Stimulated activated CD4-positive, alpha-beta T cell treated with anti-CD3 and anti-CD28 coated beads, Interleukin-15, amount 100 ng/mL, for 1 hour (primary cell): ENCODE measurements around the gene TNFRSF1A.

Source experiments
- DNase-seq, 2 donors: peaks; one replicate each; pipeline ENCODE4 v3.0.0-alpha.2; 2020; ENCODE audit warnings: low read depth in 1 of 2, low spot score in 1 of 2

The TNFRSF1A gene

DNA sequence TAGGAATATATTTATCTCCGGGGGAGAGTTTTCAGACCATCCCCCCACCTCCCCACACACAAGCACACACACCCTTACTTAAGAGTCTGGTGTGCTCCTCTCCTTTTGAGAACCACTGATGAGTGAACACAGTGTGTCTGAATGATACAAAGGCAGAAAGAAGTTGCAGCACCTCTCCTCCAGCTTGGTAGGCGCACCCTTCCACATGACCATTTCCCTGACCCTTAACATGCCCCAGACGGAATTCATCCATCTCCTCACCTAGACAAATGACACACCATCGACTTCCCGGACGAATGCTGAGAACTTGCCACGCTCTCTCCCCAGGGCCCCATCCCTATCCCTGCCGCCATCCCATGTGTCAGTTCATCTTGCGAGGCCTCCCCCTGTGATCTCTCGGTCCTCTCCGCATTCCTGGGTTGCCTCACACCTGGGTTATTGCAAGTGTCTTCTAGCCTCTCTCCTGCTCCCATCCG lies 3.9 kb downstream of the TNFRSF1A start:
- no peak for DNase-seq

DNA sequence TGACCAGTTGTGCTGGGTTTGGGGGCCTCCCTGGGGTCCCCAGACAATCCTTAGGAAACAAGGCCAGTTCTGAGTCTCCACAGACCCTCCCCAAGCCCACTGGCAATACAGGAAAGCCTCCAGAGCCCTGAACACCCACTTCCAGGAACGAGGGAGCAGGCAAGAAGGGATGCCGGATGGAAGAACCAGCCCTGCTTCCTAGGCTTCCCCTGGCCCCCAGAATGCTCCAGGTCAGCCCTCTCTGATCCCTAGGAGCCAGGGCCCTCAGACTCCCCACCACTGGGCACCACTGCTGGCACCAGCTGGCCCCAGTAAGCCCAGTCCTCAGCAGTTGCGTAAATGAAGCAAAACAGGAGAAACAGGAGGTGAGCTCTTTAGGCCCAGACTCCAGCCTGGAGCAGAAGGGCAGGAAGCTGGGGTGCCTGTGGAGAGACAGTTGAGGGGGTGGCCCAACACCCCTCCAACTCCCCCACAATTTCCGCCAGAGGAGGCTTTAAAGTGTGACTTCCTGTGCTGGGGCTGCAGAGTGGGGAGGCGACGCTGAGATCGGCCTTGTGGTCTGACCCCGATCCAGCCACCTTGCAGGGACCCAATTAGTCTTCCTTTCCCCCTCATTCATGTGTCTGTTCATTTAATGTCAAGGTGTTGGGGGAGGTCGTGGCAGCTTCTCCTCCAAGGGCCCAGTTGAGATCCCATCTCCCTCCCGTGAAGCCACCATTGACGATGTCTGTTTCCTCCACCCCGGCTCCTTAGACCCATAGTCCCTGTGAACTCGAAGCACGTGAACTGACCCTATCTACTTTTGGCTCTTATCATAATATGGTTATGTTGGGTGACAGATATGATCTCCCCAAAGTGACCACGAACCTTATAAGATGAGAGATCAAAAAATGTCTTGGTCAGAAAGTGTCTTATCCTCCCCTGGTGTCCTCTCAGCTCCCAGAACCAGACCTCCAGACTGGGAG lies 4.7 kb downstream of the TNFRSF1A start:
- peak in 1 of 2 donors; percentile 28 for DNase-seq

DNA sequence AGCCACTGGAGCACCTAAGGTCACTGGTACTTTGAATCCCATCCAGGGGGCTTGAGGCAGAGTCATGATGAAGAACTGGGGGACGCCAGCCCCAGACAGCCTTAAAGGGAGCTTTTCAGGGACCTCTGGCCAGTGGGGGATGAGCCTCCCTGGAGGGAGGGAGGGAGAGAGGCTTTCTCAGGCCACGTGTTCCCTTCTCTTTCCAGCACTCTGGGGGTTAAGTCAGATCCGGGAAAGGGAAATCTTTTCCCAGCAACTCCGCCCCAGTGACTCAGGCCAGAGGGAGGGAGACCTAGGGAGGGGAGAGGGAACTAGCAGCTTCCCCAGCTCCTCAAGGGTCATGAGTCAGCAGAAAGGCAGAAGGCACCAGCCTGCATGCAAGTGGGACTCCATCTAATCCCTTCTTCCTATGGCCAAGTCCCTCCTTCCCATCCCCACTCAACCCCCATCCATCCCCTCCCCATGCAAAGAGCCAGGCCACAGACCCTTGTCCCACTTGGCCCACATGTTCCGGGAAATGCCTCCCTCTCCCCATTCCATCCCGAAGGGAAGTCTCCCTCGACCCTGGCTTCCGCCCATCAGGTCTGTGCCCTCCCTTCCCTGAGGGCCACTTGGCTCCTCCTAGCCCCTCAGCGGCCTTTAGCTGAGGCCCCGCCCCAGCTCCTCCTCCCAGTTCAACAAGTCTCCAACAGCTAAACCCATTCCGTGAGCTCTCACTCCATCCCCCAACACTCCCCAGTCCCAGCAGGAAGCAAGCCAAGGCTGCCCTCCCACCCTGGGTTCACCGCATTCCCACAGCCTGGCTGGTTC lies 5.6 kb downstream of the TNFRSF1A start:
- DNase-seq: peak; percentile 19 to 42

DNA sequence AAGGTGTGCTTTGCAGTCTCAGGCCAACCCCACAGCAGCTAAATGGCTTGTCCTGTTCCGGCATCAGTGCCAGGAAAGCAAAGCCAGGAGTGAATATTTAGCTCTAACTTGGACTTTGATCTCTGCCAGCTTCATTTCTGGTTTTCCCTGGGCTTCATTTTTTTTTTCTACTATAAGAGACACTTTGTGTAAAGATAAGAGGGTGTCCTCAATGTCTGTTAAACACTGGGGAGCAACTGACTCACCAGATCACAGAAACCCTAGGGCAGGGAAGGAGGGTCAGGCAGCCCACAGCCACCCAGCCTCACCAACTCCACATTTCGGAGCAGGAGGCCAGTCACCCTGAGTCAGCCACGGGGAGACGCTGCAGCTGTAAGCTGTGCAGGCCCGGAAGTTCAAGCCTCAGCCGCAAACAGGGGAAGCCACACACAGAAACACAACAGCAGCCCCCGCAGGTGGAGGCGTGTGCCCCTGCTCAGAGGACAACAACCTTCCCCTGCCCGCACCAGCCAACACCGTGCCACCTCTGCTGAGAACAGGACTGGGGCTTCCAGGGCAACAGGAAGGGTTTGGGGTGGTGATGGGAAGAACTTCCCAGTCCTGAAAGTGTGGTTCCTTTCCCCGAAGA lies 6.3 kb downstream of the TNFRSF1A start:
- DNase-seq: peak; percentile 64 to 74

DNA sequence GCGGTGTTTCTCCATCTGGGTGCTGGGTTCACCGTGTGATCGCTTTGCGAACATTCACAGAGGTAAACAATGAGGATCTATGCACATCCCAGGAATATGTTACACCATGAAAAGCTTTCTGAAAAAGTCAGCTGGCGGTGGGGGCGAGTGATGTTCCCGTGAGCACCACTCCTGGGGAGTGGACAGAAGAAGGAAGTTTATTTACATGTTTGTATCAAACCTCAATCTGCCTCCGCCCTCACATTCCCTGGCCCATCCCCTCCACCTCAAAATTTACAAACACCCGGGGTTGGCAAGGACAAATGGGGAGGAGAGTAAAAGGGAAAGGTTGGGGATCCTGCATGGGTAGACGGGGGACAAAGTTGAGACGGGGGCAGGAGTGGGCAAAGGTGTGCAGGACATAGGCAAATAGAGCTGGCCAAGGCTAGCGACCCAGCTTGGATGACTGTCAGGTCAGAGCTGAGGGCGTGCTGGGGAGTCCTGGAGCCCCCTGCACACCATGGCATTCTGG lies 6.9 kb downstream of the TNFRSF1A start:
- DNase-seq: no peak

DNA sequence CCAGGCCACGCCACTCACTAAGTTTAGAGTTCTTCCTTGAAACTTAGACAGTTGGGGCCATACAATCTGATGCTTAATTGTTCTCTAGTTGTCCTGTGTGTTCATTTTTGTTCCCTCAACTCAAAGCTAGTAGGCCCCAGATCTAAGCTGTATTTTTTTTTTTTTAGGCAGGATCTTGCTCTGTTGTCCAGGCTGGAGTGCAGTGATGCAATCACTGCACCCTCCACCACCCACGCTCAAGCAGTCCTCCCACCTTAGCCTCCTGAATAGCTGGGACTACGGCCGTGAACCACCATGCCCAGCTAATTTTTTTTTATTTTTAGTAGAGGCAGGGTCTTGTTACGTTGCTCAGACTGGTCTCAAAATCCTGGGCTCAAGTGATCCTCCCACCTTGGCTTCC lies 7.5 kb downstream of the TNFRSF1A start:
- no peak for DNase-seq

DNA sequence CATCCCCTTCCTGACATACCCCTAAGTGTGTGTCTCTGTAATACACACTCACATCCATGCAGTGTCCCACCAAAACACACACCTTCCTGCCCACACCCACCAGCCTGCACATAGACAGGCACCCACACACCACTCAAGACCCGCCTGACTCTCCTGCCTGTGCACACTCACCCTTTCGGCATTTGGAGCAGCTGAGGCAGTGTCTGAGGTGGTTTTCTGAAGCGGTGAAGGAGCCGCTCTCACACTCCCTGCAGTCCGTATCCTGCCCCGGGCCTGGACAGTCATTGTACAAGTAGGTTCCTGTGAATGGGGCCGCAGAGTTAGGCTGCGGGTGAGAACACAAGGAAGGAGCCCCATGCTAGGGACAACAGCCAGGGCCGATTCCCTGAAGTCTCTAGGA lies 8.3 kb downstream of the TNFRSF1A start:
- DNase-seq: no peak

DNA sequence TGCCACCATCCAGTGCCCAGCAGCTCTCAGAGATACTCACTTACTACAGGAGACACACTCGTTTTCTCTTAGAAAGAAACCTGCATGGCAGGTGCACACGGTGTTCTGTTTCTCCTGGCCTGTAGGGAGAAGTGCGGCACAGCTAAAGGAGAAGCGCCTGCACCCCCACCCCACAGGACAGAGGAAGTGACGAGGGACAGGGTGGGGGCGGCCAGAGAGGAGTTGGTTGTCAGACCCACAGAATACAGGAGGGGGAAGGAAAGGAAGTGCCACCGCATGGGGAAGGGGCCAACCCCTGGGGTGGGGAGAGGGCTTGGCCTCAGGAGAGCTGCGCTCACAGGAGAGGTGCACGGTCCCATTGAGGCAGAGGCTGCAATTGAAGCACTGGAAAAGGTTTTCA lies 8.8 kb downstream of the TNFRSF1A start:
- no peak for DNase-seq

DNA sequence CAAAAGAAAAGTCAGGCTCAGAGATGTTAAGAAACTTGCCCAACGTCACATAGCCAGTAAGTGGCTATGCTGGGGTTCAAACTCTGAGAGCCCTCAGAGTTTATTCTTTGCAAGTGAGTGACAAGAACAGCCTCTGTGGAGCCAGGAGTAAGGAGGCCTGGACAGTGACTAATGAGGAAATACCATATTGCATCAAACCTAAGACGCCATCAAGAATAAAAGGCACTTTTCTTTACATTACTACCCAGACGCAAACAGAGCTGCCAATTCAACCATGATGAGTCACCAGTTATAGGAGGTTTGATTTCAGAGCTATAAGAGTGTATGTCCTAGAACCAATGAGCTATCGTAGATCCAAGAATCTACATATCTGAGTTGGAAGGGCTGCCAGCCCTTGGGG lies 9.4 kb downstream of the TNFRSF1A start:
- no peak for DNase-seq

DNA sequence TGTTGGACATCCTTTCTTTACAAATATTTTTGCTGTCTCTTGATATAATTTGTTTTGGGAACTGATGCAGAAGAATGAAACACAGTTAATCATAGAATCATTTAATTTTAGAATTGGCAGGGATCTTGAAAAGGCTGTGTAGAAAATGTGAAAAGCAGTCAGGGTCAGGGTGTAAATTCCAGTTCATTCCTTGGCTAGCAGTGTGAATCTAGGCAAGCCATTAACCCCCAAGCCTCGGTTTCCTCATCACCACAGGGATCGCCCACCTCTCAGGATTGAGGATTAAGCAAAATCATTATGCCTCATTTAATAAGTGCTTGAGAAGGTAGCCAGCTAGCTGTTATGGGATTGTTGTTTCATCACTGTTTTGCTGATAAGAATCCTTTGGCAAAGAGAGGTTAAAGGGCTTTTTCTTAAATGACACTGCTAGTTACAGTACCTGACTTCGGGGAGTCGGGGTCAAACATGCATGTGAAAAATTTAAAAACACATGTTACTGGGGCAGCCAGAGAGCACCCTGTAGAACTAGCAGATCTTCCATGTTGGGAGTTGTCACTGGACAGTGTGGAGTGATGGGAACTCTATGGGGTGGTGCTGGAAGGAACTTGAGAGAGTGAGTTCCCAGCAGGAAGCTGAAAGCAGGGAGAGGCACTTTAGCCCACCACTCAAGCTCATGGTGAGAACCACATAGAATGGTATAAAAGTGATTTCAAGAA lies 10.7 kb downstream of the TNFRSF1A start:
- no peak for DNase-seq

DNA sequence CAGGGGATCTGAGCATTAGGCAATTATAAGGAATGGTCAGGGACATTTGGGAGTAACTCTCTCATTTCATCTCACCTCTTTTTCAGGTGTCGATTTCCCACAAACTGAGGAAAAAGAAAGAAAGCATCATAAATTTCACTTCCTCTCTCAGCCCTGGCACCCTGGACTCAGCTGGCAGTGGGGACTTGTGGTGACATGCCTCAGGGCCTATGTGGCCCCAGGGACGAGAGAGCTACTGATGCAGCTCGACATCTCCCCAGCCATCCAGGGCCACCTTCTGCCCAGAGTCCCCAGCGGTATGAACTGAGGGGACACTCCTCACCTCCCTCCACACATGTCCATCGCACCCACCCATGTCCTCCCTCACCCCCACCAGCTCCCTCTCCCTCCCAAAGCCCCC lies 11.7 kb downstream of the TNFRSF1A start:
- DNase-seq: no peak

DNA sequence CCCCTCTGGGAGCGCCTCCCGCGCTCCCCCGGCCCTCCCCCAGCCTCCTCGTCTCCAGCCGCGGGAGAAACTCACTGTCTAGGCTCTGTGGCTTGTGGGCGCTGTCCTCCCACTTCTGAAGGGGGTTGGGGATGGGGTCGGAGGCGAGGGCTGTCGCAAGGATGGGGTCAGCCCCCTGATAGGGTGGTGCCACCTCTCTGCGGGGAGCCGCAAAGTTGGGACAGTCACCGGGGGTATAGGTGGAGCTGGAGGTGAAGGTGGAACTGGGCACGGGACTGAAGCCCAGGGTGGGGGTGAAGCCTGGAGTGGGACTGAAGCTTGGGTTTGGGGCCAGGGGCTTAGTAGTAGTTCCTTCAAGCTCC lies 12.2 kb downstream of the TNFRSF1A start:
- no peak for DNase-seq

DNA sequence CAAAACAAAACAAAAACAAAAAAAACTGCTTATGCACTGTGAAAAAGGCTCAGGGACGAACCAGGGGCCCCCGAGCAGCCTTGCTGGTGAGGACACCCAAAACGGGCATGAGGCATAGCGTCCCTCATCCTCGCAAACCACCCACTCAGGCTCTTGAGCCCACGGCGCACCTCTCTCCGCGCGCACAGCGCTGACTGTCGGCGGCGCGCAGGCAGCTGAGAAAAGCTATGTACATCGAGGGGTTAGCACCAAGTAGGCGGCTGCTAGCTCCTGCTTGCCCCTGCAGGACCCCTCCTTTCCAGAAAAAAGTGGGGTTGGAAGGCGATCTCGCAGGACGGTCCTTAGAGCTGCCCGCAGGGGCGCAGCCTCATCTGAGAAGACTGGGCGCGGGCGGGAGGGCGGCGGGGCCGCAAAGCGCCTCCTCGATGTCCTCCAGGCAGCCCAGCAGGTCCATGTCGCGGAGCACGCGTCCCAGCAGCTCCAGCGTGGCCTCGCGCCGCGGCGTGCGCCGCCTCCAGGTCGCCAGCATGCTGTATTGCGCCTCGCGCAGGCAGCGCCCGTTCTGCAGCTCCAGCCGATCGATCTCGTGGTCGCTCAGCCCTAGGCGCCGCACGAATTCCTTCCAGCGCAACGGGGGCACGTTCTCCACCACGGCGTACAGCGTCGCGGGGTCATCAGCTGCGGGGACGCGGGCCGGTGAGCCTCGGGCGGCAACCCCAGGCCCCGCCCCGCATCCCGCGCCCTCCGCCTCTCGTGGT lies 12.8 kb downstream of the TNFRSF1A start:
- no peak for DNase-seq

DNA sequence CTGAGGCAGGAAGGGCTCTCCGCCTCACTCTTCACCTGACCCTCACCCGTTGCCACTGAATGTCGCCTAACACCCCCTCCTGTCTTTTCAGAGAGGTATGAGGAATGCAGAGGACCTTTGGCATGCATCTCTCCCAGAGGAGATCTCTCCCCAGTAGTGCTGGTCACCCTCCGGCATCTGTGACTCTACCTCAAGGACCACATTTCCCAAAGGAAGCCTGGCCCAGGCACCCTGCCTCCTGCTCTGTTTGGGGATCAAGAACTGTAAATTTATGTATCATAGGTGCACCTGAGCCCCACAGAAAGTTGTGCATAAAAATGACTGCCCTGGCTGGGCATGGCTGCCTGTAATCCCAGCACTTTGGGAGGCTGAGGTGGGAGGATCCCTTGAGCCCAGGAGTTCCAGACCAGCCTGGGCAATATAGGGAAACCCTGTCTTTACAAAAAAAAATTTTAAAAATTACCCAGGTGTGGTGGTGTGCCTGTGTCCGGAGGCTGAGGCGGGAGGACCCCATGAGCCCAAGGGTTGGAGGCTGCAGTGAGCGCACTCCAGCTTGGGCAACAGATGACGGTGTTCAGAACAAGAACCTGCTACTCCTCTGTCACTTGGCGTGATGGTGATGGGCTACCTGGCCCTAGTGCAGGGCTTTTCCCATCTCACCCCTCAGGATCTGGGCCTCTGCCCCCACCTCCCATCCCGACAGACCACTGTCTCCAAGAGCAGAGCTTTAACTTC lies 13.7 kb downstream of the TNFRSF1A start:
- no peak for DNase-seq

DNA sequence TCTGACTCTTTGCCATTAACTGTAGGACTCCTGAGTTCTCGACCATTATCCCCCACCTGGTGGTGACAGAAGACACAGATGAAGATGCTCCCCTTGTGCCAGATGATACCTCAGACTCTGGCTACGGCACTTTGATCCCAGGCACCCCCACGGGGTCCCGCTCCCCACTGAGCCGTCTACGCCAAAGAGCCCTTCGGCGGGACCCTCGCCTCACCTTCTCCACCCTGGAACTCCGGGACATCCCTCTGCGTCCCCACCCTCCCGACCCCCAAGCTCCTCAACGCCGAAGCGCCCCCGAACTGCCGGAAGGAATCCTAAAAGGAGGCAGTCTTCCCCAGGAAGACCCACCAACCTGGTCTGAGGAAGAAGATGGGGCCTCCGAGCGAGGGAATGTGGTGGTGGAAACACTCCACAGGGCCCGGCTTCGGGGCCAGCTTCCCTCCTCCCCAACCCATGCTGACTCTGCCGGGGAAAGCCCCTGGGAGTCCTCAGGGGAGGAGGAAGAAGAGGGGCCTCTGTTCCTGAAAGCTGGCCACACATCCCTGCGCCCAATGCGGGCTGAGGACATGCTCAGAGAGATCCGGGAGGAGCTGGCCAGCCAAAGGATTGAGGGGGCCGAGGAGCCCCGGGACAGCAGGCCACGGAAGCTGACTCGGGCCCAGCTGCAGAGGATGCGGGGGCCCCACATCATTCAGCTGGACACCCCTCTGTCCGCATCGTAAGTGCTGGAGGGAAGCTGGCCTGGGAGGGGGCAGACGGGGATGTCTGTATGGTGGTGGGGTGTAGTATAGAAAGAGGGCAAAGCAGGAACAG lies 14.4 kb downstream of the TNFRSF1A start:
- no peak for DNase-seq

DNA sequence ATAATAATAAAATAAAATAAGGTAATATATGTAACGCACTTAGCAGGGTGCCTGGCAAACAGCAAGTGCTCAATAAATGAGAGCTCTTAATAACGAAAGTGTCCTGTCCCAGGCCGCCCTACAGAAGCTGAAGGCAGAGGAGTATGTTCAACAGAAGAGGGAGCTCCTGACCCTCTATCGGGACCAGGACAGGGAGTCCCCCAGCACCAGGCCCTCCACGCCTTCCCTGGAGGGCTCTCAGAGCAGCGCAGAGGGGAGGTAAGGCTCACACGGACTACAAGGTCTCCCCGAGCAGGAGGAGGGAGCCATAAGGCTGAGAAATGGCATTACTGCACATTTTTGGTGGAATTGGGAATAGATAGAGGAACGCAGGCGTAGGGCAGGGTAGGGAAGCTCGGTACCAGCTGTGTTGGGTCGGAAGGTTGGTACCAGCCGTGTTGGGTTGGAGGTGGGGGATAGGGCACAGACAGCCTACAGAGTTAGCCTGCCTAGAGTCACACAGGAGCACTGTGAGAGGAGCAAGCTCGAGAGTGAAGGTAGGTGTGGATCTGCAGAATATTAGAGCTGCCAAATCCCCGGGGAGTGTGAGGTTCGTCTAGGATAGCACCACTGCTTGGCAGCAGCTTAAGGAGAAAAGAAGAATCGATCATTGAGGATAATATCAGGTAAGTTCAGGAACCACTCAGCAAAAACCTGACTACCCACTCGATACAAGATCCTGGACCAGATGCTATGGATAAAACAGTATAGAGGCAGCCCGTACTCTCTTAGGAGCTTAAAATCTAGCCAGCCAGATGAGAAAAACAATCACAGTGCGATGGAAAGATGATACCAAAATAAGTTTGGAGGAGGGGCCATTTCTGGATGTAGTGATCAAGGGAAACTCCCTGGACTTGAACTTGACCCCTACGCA lies 15.3 kb downstream of the TNFRSF1A start:
- no peak for DNase-seq

DNA sequence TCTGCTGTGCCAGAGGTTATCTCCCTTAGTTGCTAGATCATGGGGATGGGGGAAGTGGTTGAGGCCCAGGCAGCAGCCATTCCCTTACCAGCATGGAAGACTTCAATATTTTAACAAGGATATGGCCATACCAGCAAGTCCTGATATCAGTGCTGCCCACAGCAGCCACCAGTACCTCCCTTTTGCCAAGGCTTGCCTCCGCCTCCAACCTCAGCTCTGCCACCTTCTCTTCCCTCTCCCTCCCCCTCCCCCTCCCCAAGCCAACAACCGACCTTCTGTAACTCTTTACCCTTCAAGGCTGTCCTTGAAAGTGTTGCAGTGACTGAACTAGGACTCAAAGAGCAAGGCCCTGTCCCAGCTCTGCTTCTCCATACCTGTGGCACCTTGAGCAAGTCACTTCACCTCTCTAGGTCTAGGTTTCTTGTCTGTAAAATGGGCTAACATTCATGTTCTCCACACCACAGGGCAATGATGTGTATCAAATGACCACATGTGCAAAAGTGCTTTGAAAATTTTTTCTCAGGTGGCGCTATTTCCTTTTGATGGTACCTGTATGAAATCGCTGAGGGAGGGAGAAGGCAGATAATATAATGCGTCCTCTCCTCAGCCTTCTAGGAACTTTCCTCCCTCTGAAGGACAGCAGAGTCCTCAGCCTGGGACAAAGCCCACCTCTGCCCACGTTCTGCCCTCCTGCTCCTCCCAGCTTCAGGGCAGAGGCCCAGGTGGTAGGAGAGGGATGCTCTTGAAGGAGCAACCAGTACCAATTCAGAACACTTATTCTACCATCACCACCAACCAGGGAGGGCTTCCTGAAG lies 16.7 kb downstream of the TNFRSF1A start:
- DNase-seq: no peak
